ENCODE measurements around the gene TEC. TPM values are rescaled to one million over a fixed set of nuclear protein-coding genes. Genes with fewer than 3 reads are reported as not detected.
"Not testable (repeated sequence)": the region's sequence is repeated elsewhere in the genome, so short reads cannot be mapped to it uniquely, and the experiment has no call there.

Gene TEC
- total RNA-seq, 1 donor from 2014 or later = 0.53 TPM

DNA sequence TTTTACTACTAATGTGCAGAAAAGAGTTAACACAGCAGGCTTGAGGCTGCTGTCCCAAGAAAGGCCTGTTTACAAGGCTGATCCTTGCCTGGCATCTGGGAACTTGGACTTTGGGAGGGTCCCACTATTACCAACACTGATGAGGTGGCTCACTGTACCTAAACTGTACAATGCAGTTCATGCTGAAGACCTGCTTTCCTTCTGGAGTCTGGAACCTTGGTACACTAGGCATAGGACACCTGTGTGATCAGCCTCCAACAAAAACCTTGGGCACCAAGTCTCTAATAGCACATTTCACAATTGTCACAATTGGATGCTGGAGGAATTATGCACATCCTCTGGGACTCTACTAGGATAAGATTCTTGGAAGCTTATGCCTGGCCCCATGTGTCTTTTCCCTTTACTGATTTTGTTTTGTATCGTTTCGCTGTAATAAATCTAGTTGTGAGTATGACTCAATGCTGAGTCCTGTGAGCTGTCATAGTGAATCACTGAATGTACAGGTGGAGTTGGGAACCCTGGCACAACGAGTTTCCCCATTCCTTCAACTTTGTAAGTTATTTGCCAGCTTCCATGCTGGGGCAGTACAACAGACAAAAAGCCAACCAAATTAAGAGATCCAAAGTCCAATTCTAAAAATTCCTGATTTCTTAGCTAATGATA lies 45.9 kb downstream of the TEC start:
- FAIRE-seq = peak; percentile 64

DNA sequence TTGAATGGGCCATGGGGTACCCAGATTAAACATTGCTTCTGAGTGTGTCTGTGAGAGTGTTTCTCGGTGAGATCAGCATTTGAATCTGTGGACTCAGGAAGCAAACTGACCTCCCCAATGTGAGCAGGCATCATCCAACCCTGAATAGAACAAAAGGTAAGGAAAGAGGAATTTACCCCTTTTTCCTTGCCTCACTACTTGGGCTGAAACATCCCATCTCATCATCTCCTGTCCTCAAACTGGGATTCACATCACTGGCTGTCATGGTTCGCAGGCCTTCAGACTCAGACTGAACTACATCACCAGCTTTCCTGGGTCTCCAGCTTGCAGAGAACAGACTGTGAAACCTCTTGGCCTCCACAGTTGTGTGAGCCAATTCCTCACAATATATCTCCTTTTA lies 47.1 kb downstream of the TEC start:
- Histone ChIP-seq H3K27me3 (ENCODE audit: control insufficient read depth, insufficient read depth, low read length) (no peaks in the 10 kb centered on the region), H3K36me3 (ENCODE audit: control insufficient read depth, insufficient read depth, low read length) (no peaks in the 10 kb centered on the region), H3K4me3 (ENCODE audit: low read depth, low read length) (no peak overlapping the region)
- no peak for DNase-seq (ENCODE audit: low read depth)
- no peak for FAIRE-seq
- TF ChIP-seq, protein P1, sequence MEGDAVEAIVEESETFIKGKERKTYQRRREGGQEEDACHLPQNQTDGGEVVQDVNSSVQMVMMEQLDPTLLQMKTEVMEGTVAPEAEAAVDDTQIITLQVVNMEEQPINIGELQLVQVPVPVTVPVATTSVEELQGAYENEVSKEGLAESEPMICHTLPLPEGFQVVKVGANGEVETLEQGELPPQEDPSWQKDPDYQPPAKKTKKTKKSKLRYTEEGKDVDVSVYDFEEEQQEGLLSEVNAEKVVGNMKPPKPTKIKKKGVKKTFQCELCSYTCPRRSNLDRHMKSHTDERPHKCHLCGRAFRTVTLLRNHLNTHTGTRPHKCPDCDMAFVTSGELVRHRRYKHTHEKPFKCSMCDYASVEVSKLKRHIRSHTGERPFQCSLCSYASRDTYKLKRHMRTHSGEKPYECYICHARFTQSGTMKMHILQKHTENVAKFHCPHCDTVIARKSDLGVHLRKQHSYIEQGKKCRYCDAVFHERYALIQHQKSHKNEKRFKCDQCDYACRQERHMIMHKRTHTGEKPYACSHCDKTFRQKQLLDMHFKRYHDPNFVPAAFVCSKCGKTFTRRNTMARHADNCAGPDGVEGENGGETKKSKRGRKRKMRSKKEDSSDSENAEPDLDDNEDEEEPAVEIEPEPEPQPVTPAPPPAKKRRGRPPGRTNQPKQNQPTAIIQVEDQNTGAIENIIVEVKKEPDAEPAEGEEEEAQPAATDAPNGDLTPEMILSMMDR (IDR thresholded peaks at IDR 0.05; ENCODE audit: insufficient read depth, low read length, severe bottlenecking) = no peak

More for the DNA sequence above, 45.9 kb downstream of the TEC start:
- Histone ChIP-seq H3K27me3 (ENCODE audit: control insufficient read depth, insufficient read depth, low read length) (no peaks in the 10 kb centered on the region), H3K36me3 (ENCODE audit: control insufficient read depth, insufficient read depth, low read length) (no peaks in the 10 kb centered on the region), H3K4me3 (ENCODE audit: low read depth, low read length) (no peak overlapping the region)
- DNase-seq (ENCODE audit: low read depth) = peak; percentile 91
- TF ChIP-seq, protein P1 (IDR thresholded peaks at IDR 0.05; ENCODE audit: insufficient read depth, low read length, severe bottlenecking) = no peak

DNA sequence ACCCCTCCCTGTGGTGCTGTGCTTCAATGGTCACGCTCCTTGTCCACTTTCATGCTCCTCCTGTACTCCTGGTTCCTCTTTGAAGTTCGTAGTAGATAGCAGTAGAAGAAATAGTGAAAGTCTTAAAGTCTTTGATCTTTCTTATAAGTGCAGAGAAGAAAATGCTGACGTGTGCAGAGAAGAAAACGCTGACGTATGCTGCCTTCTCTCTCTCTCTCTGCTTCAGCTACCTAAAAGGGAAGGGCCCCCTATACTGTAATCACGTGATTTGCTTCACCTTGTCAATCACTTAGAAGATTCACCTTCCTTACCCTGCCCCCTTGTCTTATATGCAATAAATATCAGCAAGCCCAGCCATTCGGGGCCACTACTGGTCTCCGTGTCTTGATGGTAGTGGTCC lies 50.2 kb downstream of the TEC start:
- DNase-seq (ENCODE audit: low read depth); H3K4me3 ChIP-seq (ENCODE audit: low read depth, low read length); H3K36me3 ChIP-seq (ENCODE audit: control insufficient read depth, insufficient read depth, low read length); FAIRE-seq; H3K27me3 ChIP-seq (ENCODE audit: control insufficient read depth, insufficient read depth, low read length): not testable (repeated sequence)

DNA sequence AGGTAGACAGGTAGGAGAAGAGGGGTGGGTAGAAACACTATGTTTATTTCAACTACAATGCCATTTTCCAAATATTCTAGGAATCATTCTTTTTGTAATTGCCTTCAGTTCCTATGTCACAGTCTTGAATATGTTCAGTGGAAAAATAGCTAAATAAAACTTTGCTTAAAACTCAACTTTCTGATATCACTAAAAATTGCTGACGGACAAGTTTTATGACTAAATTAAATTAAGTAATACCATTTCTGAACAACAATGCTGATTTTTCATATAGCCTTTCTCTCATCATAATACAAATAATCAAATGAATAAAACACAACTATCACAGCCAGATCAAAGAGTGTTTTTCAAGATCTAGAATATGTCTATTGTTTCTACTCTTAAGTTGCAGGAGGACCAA lies 53.1 kb downstream of the TEC start:
- no peak overlapping the region for H3K4me3 ChIP-seq (ENCODE audit: low read depth, low read length)
- no peak for FAIRE-seq
- TF ChIP-seq, protein P1 (IDR thresholded peaks at IDR 0.05; ENCODE audit: insufficient read depth, low read length, severe bottlenecking) = no peak
- H3K36me3 ChIP-seq (ENCODE audit: control insufficient read depth, insufficient read depth, low read length) = no peaks in the 10 kb centered on the region
- DNase-seq (ENCODE audit: low read depth) = no peak
- no peaks in the 10 kb centered on the region for H3K27me3 ChIP-seq (ENCODE audit: control insufficient read depth, insufficient read depth, low read length)

DNA sequence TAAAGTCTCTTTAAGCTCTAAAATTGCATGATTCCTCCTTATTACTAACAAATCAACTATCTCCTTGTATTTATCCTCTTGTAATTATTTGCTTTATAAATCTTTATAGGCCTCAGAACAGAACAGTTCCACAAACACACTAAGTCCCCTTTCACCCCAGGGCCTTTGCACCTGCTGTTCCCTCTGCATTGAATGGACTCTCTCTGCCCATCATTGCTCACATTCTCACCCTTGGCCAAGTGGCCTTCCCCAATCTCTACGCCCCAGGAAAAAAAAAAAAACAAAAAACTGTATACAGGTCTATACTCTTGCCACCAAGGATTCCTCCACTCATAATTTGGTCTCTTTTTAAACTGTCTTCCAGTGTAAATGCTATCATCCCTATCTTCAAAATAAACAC lies 53.7 kb downstream of the TEC start:
- FAIRE-seq = no peak
- TF ChIP-seq, protein P1 (IDR thresholded peaks at IDR 0.05; ENCODE audit: insufficient read depth, low read length, severe bottlenecking) = no peak

DNA sequence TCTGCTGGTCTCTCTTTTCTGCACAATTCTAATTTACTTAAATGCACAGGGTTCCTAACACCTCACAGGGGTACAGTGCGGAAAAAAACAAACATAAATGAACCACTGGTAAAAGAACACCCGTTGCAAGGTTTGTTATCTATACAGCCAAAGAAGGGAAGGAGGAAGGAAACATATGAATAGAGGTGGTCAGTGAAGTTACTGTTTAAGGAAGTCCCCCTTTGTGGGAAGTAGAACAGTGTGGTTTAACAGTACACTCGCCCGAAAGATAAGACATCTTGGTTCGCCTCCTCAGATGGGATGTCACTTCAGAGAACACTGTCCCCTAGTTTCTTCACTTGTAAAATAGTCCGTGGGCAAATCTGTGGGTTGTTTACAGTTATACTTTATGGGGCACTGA lies 57.5 kb downstream of the TEC start:
- TF ChIP-seq, protein P1 (IDR thresholded peaks at IDR 0.05; ENCODE audit: insufficient read depth, low read length, severe bottlenecking) = no peak
- FAIRE-seq (no peak), DNase-seq (ENCODE audit: low read depth) (no peak)
- H3K36me3 ChIP-seq (ENCODE audit: control insufficient read depth, insufficient read depth, low read length) = no peaks in the 10 kb centered on the region
- H3K27me3 ChIP-seq (ENCODE audit: control insufficient read depth, insufficient read depth, low read length) = no peaks in the 10 kb centered on the region
- no peak overlapping the region for H3K4me3 ChIP-seq (ENCODE audit: low read depth, low read length)

More for the DNA sequence above, 53.7 kb downstream of the TEC start:
- Histone ChIP-seq H3K36me3 (ENCODE audit: control insufficient read depth, insufficient read depth, low read length) (no peaks in the 10 kb centered on the region), H3K27me3 (ENCODE audit: control insufficient read depth, insufficient read depth, low read length) (no peaks in the 10 kb centered on the region), H3K4me3 (ENCODE audit: low read depth, low read length) (no peak overlapping the region)
- no peak for DNase-seq (ENCODE audit: low read depth)
